CD4-positive, alpha-beta T cell treated with Interferon alpha-2 for 1 hour (primary cell): ENCODE measurements around the gene PRDM16.

Source experiments
- DNase-seq, 2 donors: peaks; one replicate each; pipeline ENCODE4 v3.0.0-alpha.2; 2020 to 2022

The PRDM16 gene

GRCh38 chr1:3250624-3251023, 181.6 kb downstream of the PRDM16 start:
- no peak for DNase-seq

GRCh38 chr1:3251099-3251806, 182.2 kb downstream of the PRDM16 start:
- no peak for DNase-seq

GRCh38 chr1:3251807-3252428, 182.9 kb downstream of the PRDM16 start:
- no peak for DNase-seq

GRCh38 chr1:3255680-3256079, 186.7 kb downstream of the PRDM16 start:
- no peak for DNase-seq

GRCh38 chr1:3257788-3258187, 188.8 kb downstream of the PRDM16 start:
- no peak for DNase-seq

- DNase-seq = no peak
Observed at GRCh38 chr1:3258386-3259003, 189.5 kb downstream of the PRDM16 start.

GRCh38 chr1:3259020-3259419, 190.0 kb downstream of the PRDM16 start:
- DNase-seq = no peak

GRCh38 chr1:3261007-3261968, 192.3 kb downstream of the PRDM16 start:
- no peak for DNase-seq

GRCh38 chr1:3261969-3262579, 193.1 kb downstream of the PRDM16 start:
- DNase-seq = no peak

- no peak for DNase-seq
Observed at GRCh38 chr1:3262681-3263286, 193.8 kb downstream of the PRDM16 start.

- no peak for DNase-seq
Observed at GRCh38 chr1:3263790-3264189, 194.8 kb downstream of the PRDM16 start.

GRCh38 chr1:3264456-3264855, 195.5 kb downstream of the PRDM16 start:
- DNase-seq = no peak

- no peak for DNase-seq
Observed at GRCh38 chr1:3265835-3266805, 197.1 kb downstream of the PRDM16 start.

GRCh38 chr1:3266870-3267549, 198.0 kb downstream of the PRDM16 start:
- DNase-seq = no peak

- DNase-seq = no peak
Observed at GRCh38 chr1:3267550-3268270, 198.7 kb downstream of the PRDM16 start.

GRCh38 chr1:3268281-3268680, 199.3 kb downstream of the PRDM16 start:
- DNase-seq = no peak

GRCh38 chr1:3270403-3271245, 201.6 kb downstream of the PRDM16 start:
- DNase-seq = no peak

GRCh38 chr1:3271866-3272265, 202.9 kb downstream of the PRDM16 start:
- DNase-seq = no peak
